ENCODE results near the gene TTLL7. TPM values are rescaled to one million over a fixed set of nuclear protein-coding genes. Genes with fewer than 3 reads are reported as not detected.

Gene TTLL7
- total and polyA plus RNA-seq, 7 donors, result 1.1 to 13.0 (median 5.0) TPM

GRCh38 chr1:83958704-83959103 is 40.2 kb downstream of the TTLL7 start:
- no peaks in the 10 kb centered on the region for H3K36me3 ChIP-seq (ENCODE audit: insufficient read depth in 1 of 2, low read depth in 1 of 2)
- intact Hi-C loops (cut with DNase I), result no loop called here
- TF ChIP-seq CTCF (IDR thresholded peaks at IDR 0.05), result no peak
- ATAC-seq (no peak), DNase-seq (no peak)
- no peaks in the 10 kb centered on the region for H3K27me3 ChIP-seq (ENCODE audit: insufficient read depth in 3 of 3, low read length in 2 of 3)
- no peaks in the 10 kb centered on the region for H3K9me3 ChIP-seq
- no peak overlapping the region for H3K27ac ChIP-seq
- no peak overlapping the region for H3K4me3 ChIP-seq
- H3K4me1 ChIP-seq, result peaks cover 7% of the 10 kb centered on the region

GRCh38 chr1:83954166-83954823 is 44.6 kb downstream of the TTLL7 start:
- Histone ChIP-seq H3K27me3 (ENCODE audit: insufficient read depth in 3 of 3, low read length in 2 of 3) (no peaks in the 10 kb centered on the region), H3K4me3 (no peak overlapping the region), H3K27ac (no peak overlapping the region), H3K9me3 (no peaks in the 10 kb centered on the region), H3K36me3 (ENCODE audit: insufficient read depth in 1 of 2, low read depth in 1 of 2) (no peaks in the 10 kb centered on the region), H3K4me1 (no peaks in the 10 kb centered on the region)
- intact Hi-C loops (cut with DNase I), result no loop called here
- no peak for TF ChIP-seq CTCF (IDR thresholded peaks at IDR 0.05)
- 90 to 94% (median 92%) methylated on average over 3 of the region's 3 CpGs for WGBS, 3 donors
- no peak for ATAC-seq
- DNase-seq, result no peak

GRCh38 chr1:83950106-83950661 is 48.7 kb downstream of the TTLL7 start:
- H3K4me1 ChIP-seq, result no peaks in the 10 kb centered on the region
- H3K4me3 ChIP-seq, result no peak overlapping the region
- 37 to 51% (median 38%) methylated on average over 7 of the region's 7 CpGs for WGBS, 3 donors
- H3K36me3 ChIP-seq (ENCODE audit: insufficient read depth in 1 of 2, low read depth in 1 of 2), result no peaks in the 10 kb centered on the region
- no peak for TF ChIP-seq CTCF (IDR thresholded peaks at IDR 0.05)
- no peaks in the 10 kb centered on the region for H3K9me3 ChIP-seq
- no peak overlapping the region for H3K27ac ChIP-seq
- no peaks in the 10 kb centered on the region for H3K27me3 ChIP-seq (ENCODE audit: insufficient read depth in 3 of 3, low read length in 2 of 3)
- no peak for ATAC-seq
- no peak for DNase-seq
- intact Hi-C loops (cut with DNase I), result no loop called here

GRCh38 chr1:83942914-83943313 is 56.0 kb downstream of the TTLL7 start:
- no peak overlapping the region for H3K27ac ChIP-seq
- DNase-seq (no peak), ATAC-seq (no peak)
- no peak for TF ChIP-seq CTCF (IDR thresholded peaks at IDR 0.05)
- no peak overlapping the region for H3K4me3 ChIP-seq
- no peaks in the 10 kb centered on the region for H3K36me3 ChIP-seq (ENCODE audit: insufficient read depth in 1 of 2, low read depth in 1 of 2)
- 93% methylated on average over 3 of the region's 3 CpGs for WGBS, 3 donors
- no peaks in the 10 kb centered on the region for H3K27me3 ChIP-seq (ENCODE audit: insufficient read depth in 3 of 3, low read length in 2 of 3)
- H3K9me3 ChIP-seq, result no peaks in the 10 kb centered on the region
- intact Hi-C loops (cut with DNase I), result no loop called here
- no peaks in the 10 kb centered on the region for H3K4me1 ChIP-seq

- Histone ChIP-seq H3K36me3 (ENCODE audit: insufficient read depth in 1 of 2, low read depth in 1 of 2) (no peaks in the 10 kb centered on the region), H3K9me3 (no peaks in the 10 kb centered on the region), H3K27me3 (ENCODE audit: insufficient read depth in 3 of 3, low read length in 2 of 3) (no peaks in the 10 kb centered on the region), H3K4me1 (peaks cover 10% of the 10 kb centered on the region), H3K27ac (no peak overlapping the region), H3K4me3 (no peak overlapping the region)
- intact Hi-C loops (cut with DNase I), result loop anchor here (5.0 to 10.0 kb wide), 5 partner anchors 188 to 838 kb away; no protein-coding TSS in a partner anchor
- DNase-seq (no peak), ATAC-seq (peak; percentile 26 to 67 (median 44))
- no peak for TF ChIP-seq CTCF (IDR thresholded peaks at IDR 0.05)
These were observed 64.4 kb downstream of the TTLL7 start for GRCh38 chr1:83934550-83934949.

All from psoas muscle (tissue), 8 donors.